T47D (cell line): ENCODE measurements around the gene PRMT2.

Experiments
- DNase-seq, 2 experiments: peaks; one replicate each; pipeline versions ENCODE4 v3.0.0 to v3.0.0-alpha.2; 2011 to 2012; ENCODE audit warnings: low read depth in 1 of 2, low spot score in 1 of 2
- JUND ChIP-seq: IDR thresholded peaks from 2 replicates; pipeline ENCODE4 v1.6.1; 2012; ENCODE audit warnings: low read depth
- in situ Hi-C: cut with HindIII; loops from 2 replicates; pipeline ENCODE4 v1.10.0; 2016; ENCODE audit warnings: low sequenced_read_pairs, low pct_unique_long_range_greater_than_20kb

PRMT2 gene

DNA sequence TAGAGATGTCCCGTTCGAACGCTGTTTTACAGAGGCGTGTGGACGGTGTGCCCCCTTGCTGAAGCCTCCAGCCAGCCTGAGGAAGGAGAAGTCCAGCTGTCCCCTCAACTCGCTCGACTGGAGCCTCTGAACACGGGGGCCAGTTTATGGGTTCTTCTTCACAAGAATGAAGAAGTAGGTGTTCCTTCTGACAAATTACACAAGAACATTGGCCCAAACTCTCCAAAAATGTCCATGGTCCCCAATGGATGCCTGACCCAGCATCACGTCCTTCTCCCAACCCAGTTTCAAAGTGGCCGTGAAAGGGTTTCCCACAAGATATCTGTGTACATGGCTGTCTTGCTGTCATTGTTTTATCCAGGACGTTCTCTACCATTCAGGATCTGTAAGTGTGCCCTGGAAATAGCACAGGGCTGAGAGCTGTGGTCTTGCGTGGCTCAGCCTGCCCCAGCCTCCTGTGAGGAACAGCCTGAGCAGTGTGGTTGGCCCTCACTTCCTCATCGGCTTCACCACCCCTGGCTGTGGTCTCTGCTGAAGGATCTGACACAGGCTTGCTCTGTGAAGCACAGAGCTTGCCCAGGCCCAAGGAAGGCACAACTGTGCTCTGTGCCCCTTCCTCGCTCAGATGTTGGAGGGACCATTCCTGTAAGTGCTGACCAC is 29.6 kb upstream of the PRMT2 start:
- in situ Hi-C loops, result no loop called here
- DNase-seq, result no peak
- TF ChIP-seq JUND, result no peak

GRCh38 chr21:46606427-46606813 is 29.1 kb upstream of the PRMT2 start:
- in situ Hi-C loops, result no loop called here
- TF ChIP-seq JUND, result no peak
- DNase-seq, result no peak

- no peak for DNase-seq
- no peak for TF ChIP-seq JUND
- in situ Hi-C loops, result no loop called here
Measured at GRCh38 chr21:46607636-46608035, 27.8 kb upstream of the PRMT2 start.

DNA sequence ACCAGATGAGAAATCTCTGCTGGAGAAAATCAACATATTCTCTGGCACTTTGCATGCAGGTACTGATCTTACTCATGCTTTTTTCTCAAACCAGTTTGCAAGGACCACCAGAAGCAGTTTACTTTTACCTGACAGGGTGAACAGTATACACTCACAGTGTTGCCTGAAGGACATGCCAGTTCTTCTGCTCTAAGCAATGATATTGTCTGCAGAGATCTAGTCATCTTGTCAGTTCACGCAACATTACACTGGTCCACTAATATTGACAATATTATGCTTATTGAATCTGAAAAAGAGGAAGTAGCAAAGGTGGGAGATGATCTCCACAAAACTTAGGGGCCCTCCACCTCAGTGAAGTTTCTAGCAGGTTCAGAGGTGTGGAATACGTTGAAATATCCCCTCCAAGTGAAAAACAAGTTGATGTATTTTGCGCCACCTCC is 26.8 kb upstream of the PRMT2 start:
- TF ChIP-seq JUND, result no peak
- no peak for DNase-seq
- in situ Hi-C loops, result no loop called here

GRCh38 chr21:46610018-46610701 is 25.3 kb upstream of the PRMT2 start:
- DNase-seq, result no peak
- in situ Hi-C loops, result no loop called here
- TF ChIP-seq JUND, result no peak

GRCh38 chr21:46613391-46613790 is 22.1 kb upstream of the PRMT2 start:
- DNase-seq, result no peak
- TF ChIP-seq JUND, result no peak
- in situ Hi-C loops, result no loop called here

DNA sequence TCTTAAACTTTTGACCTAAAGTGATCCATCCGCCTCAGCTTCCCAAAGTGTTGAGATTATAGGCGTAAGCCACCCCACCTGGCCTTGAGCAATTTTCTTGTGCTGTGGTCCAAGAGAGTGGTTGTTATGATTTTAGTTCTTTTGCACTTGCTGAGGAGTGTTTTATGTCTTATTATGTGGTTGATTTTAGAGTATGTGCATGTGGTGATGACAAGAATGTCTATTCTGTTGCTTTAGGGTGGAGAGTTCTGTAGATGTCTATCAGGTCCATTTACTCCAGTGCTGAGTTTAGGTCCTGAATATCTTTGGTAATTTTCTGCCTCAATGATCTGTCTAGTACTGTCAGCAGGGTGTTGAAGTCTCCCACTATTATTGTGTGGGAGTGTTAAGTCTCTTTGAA is 19.4 kb upstream of the PRMT2 start:
- no peak for TF ChIP-seq JUND

GRCh38 chr21:46616656-46617055 is 18.8 kb upstream of the PRMT2 start:
- TF ChIP-seq JUND, result no peak
- in situ Hi-C loops, result no loop called here
- no peak for DNase-seq

More for the DNA sequence above, 19.4 kb upstream of the PRMT2 start:
- no peak for DNase-seq
- in situ Hi-C loops, result no loop called here

- in situ Hi-C loops, result no loop called here
- DNase-seq, result no peak
- no peak for TF ChIP-seq JUND
Measured at GRCh38 chr21:46617267-46618051, 18.0 kb upstream of the PRMT2 start.

GRCh38 chr21:46618738-46619379 is 16.6 kb upstream of the PRMT2 start:
- in situ Hi-C loops, result no loop called here
- no peak for DNase-seq

GRCh38 chr21:46619846-46620245 is 15.6 kb upstream of the PRMT2 start:
- in situ Hi-C loops, result no loop called here
- no peak for DNase-seq
- TF ChIP-seq JUND, result no peak

More at GRCh38 chr21:46618738-46619379, 16.6 kb upstream of the PRMT2 start:
- no peak for TF ChIP-seq JUND

DNA sequence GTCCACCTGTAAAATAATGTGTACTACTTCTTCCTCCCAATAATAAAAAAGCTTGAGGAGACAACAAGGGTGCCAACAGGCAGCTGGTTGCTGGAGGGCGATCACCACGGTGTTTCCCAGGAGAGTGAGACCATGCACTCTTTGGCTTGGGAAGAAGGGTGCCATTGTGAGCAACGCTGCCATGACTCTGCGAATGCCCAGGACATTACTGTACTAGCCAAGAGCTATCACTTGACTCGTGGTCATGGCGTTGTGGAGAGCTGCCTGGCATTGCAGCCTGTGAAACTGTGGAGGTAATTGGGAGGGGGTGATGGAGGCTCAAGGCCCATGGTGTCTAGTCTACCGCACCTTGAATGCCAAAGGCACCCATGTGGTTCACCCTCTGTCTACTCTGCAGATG is 14.6 kb upstream of the PRMT2 start:
- no peak for TF ChIP-seq JUND
- no peak for DNase-seq
- in situ Hi-C loops, result no loop called here
